GM19351 (cell line): ENCODE data around the gene MSX2.

Experiments
- ATAC-seq: cut with Tn5 transposase; IDR thresholded peaks from one replicate; pipeline ENCODE4 v1.9.1; 2021; ENCODE audit warnings: mild to moderate bottlenecking, moderate library complexity; ENCODE audit not compliant: unreplicated experiment

MSX2 gene

GRCh38 chr5:174717826-174718455 lies 6.4 kb upstream of the MSX2 start:
- no peak for ATAC-seq

- ATAC-seq: no peak
Observed at GRCh38 chr5:174718880-174719610, 5.3 kb upstream of the MSX2 start.

GRCh38 chr5:174719793-174720611 lies 4.4 kb upstream of the MSX2 start:
- no peak for ATAC-seq

DNA sequence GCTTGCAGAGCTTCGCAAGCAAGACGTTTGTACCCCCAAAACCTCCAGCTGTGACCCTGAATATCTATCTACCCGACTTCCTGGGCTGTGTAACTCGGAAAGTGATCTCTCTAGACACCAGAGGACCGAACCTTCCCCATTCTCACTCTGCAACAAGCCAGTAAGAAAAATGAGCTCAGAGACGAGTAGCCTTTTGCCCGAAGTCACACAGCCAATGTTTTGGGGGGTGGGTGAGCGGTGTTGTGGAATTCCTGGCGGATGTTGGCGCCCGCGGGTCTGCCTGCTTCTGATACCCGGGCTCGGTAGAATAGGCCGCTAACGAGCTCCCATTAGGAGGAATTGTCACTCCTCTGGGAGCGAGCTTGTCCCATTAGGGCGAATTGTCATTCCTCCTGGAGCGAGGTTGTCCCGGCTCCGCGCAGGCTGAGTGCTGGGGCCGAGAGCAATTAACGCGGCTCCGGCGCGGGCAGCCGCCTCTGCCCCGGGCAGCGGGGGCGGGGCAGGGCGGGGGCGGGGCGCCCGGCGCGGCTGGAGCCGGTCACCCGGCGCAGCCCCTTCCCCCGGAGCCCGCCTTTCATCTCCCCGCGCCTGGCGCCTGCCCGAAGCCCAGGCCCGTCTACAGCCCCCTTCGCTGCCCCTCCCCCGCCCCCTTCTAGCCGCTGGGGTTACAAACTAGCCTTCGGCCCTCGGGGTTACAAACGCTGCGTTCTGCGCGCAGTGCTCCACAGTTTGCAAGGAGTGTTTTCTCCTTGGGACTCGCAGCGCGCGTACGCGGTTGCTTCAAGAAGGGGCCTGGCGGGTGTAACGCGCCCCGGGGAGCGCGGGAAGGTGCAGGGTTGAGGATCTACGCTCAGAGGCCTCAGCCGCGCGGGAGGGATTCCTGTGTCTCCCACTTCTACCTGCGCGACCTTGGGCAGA lies 3.5 kb upstream of the MSX2 start:
- no peak for ATAC-seq

DNA sequence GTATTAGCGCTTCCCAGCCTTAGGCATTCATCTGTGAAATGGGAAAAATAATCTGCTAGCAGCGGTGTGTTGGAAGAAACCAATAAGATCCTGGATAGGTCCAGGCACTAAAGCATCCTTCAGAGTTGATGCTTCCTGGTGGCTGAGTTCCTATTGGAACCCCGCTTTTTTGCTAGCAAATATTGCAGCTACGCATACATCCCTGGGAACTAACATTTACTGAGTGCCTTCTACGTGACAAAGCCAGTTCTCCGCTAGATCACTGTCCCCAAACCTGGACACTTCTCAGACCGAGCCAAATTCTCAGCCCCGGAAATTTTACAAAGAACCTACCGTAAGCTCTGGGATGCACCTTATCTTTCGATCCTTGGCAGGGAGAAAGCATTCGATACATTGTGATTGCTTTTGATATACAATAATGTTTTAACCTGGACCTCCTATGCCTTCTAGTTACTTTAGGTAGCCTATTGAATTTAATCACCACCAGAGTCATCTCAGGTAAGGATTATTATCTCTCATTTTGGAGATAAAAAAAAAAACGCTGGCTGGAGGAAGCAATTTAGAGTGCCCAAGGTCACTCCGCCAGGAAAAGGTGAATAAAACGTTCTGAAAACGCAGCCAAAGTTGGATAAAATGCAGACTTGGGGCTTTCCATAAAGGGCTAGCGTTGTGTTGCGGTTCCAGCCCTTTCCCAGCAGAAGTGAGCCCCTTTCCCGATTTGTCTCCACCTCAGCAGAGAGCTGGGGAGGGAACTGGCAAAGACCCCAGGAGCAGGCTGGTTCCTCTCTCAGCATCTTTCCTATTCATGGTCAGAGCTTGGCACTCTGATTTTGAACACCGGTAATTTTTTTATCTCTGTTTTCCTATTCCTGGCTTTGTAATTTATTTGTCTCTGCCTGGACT lies 2.6 kb upstream of the MSX2 start:
- no peak for ATAC-seq

DNA sequence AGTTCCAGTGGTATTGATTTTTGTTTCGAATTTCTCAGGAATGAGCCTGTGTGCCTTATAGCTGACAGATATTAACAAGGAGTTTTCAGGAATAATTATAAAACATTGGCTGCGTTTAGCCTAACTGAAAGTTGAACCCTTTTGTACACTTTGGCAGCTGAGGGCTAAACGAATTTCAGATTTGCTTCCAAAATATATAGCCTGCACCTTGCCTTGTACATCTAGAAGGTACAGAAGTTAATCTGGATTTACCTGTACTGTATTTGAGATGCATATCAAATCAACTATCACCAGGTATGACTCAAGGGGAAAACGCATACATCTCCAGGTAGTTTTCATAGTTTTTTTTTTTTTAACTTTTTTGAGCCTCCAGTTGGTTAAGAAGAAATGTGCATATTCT lies 1.9 kb upstream of the MSX2 start:
- no peak for ATAC-seq

- ATAC-seq: no peak
Observed at GRCh38 chr5:174723315-174723978, 935 bp upstream of the MSX2 start.

GRCh38 chr5:174723979-174724483 lies 351 bp upstream of the MSX2 start:
- ATAC-seq: no peak

GRCh38 chr5:174725261-174725990 lies 1.0 kb downstream of the MSX2 start:
- ATAC-seq: no peak

- ATAC-seq: no peak
Observed at GRCh38 chr5:174725991-174726601, 1.7 kb downstream of the MSX2 start.

DNA sequence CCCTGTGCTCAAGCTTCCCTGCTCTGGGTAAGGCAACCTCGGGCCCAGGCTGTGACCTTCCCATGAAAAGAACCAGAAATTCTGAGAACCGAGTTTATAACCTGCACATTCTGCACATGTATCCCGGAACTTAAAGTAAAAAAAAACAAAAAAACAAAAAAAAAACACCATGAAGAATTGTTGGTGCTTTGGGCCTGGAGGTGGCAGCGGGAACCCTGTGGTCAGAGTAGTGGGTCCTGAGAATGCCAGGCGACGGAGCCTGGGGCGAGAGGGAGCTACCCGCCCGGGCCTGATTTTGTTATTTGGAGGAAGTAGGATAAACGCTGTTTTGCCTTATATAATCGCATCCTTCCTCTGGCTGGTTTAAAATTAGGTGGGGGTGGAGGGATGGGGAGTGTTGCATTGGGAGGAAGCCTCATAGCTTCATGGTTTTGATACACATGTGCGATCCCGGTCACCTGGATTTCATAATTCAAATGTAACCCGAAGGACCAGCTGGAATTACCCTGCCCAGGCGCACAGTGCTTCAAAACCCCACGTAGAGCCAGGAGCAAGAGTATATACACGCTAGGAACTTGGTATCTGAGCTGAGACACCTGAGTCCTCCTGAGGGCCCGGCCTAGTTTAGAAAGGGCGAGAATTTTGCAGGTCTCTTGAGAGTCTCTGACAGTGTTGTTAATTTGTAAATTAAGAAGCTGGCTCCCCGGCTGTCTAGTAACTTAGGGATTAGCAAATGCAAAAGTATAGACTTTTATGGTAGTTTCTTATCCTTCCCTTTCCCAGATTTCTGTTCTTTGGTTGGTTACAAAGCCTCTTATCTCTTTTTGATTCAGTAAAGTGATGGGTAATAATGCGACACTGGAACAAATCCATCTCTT lies 2.8 kb downstream of the MSX2 start:
- ATAC-seq: no peak

DNA sequence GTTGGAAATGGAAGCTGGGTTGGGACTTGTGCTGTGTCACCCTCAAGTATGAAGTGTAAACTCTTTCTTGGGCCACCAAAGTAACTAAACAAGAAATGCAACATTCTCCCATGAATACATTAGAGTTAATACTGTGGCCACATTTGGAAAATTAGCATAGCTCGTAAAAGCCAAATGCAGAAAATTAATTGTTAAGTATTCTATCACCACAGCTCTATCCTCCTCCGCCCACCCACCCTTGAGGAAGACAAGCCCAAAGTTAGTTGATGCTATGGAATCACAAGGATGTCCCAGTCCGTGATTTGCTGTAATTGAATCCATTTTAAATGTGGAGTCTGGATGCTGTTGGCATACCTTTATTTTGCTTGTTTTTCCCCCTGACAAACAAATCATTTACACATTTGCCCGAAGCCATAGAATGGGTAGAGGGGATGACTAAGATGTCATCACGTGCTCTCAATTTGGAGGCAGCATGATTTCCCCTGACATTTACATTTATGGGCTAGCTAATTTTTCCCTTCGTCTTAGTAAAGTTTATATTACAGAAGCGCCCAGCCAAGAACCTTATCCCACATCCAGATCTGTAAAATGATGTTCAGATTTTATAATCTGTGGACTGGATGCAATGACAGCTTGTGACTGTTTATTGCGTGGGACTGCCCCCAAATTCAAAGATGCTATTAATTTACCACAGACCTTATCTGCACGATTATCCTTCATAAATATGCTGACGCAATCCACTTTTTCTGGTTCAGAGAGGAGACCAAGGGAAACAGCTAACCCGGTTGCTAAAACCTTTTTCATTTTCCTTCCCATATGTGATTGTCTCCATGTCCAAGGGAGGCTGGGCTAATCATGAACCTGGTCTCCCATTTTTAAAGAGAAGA lies 3.7 kb downstream of the MSX2 start:
- no peak for ATAC-seq

DNA sequence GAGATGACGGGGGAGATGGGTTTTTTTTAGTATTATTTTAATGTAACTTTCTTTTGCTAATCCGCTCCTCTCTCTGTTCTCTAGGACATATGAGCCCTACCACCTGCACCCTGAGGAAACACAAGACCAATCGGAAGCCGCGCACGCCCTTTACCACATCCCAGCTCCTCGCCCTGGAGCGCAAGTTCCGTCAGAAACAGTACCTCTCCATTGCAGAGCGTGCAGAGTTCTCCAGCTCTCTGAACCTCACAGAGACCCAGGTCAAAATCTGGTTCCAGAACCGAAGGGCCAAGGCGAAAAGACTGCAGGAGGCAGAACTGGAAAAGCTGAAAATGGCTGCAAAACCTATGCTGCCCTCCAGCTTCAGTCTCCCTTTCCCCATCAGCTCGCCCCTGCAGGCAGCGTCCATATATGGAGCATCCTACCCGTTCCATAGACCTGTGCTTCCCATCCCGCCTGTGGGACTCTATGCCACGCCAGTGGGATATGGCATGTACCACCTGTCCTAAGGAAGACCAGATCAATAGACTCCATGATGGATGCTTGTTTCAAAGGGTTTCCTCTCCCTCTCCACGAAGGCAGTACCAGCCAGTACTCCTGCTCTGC lies 4.8 kb downstream of the MSX2 start:
- ATAC-seq: no peak

DNA sequence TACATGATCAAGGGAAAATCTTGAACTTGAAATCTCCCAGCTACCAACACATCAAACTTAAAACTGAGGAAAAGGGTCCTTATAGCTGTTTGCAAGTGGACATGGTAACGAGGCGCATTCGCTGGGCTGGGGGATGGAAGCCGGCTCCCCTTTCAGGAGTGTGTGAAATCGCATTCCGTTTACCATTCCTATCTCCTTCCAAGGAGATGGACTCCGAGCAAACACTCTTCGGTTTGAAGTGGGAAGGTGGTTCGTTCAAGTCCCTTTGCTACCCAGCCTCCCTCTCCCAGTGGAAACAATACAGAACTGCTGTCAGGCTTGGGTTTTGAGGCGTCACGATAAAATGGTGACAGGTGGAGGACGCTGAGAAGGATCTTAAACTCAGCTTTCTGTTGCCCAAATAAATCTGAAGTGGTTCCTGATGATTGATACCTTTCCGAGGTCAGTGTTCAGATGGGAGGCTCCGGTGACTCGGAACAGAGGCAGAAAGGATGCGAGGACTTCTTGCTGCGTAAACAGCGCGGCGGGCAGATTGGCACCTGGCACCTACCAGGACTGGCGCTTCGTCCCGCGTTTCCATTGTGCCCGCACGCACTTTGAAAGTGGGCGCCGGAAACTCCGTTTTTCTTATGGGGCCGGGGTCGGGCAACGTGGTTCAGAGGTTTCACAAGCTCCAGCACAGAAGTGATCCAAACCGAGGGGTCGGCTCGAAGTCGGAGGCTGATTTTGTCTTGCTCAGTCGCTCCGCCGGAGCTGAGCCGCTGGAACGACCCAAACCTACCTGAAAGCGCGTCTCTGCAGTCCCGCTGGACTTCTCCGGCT lies 7.0 kb downstream of the MSX2 start:
- ATAC-seq: no peak
